PFSK-1 (cell line): ENCODE results near the gene RPS6KA5.

Source experiments
- FOXP2 ChIP-seq: optimal IDR thresholded peaks from 2 replicates; pipeline ENCODE3; 2011; ENCODE audit warnings: borderline replicate concordance, control low read depth, inconsistent platforms; ENCODE audit not compliant: insufficient read depth; ENCODE audit errors: extremely low read length, extremely low read depth
- POLR2AphosphoS5 ChIP-seq: IDR thresholded peaks from 2 replicates; pipeline ENCODE4 v1.6.1; 2012; ENCODE audit warnings: low read depth, mild to moderate bottlenecking, control low read depth, low read length, moderate library complexity
- SIN3A ChIP-seq: IDR thresholded peaks from 2 replicates; pipeline ENCODE4 v1.6.1; 2012; ENCODE audit warnings: mild to moderate bottlenecking, low read length, moderate library complexity, borderline replicate concordance; ENCODE audit not compliant: insufficient read depth
- TAF1 ChIP-seq: IDR thresholded peaks from 2 replicates; pipeline ENCODE4 v1.6.1; 2012; ENCODE audit warnings: low read length, control low read depth, borderline replicate concordance; ENCODE audit not compliant: insufficient read depth
- TF ChIP-seq, protein P1 (sequence below), 2 experiments: IDR thresholded peaks; 2 replicates each; pipeline versions ENCODE4 v1.6.1 to v1.8.0; 2011 to 2012; ENCODE audit warnings: low read depth in 2 of 2, low read length in 2 of 2, control low read depth in 1 of 2, inconsistent platforms in 1 of 2, mild to moderate bottlenecking in 1 of 2, moderate library complexity in 1 of 2; ENCODE audit not compliant: insufficient read depth in 1 of 2

- TF ChIP-seq, protein P1, sequence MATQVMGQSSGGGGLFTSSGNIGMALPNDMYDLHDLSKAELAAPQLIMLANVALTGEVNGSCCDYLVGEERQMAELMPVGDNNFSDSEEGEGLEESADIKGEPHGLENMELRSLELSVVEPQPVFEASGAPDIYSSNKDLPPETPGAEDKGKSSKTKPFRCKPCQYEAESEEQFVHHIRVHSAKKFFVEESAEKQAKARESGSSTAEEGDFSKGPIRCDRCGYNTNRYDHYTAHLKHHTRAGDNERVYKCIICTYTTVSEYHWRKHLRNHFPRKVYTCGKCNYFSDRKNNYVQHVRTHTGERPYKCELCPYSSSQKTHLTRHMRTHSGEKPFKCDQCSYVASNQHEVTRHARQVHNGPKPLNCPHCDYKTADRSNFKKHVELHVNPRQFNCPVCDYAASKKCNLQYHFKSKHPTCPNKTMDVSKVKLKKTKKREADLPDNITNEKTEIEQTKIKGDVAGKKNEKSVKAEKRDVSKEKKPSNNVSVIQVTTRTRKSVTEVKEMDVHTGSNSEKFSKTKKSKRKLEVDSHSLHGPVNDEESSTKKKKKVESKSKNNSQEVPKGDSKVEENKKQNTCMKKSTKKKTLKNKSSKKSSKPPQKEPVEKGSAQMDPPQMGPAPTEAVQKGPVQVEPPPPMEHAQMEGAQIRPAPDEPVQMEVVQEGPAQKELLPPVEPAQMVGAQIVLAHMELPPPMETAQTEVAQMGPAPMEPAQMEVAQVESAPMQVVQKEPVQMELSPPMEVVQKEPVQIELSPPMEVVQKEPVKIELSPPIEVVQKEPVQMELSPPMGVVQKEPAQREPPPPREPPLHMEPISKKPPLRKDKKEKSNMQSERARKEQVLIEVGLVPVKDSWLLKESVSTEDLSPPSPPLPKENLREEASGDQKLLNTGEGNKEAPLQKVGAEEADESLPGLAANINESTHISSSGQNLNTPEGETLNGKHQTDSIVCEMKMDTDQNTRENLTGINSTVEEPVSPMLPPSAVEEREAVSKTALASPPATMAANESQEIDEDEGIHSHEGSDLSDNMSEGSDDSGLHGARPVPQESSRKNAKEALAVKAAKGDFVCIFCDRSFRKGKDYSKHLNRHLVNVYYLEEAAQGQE (IDR thresholded peaks at IDR 0.05; ENCODE audit: insufficient read depth in 1 of 2, low read depth in 2 of 2, low read length in 2 of 2) = no peak
- TF ChIP-seq SIN3A (no peak), POLR2AphosphoS5 (no peak), TAF1 (no peak), FOXP2 (no peak)
These were observed 262.5 kb downstream of the RPS6KA5 start for GRCh38 chr14:90797919-90798318.
